ENCODE measurements around the gene CHI3L2. TPM values are rescaled to one million over a fixed set of nuclear protein-coding genes. Genes with fewer than 3 reads are reported as not detected.

Gene CHI3L2, protein sequence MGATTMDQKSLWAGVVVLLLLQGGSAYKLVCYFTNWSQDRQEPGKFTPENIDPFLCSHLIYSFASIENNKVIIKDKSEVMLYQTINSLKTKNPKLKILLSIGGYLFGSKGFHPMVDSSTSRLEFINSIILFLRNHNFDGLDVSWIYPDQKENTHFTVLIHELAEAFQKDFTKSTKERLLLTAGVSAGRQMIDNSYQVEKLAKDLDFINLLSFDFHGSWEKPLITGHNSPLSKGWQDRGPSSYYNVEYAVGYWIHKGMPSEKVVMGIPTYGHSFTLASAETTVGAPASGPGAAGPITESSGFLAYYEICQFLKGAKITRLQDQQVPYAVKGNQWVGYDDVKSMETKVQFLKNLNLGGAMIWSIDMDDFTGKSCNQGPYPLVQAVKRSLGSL
- total RNA-seq, result 1 to 10 TPM in 1 of 2 donors, under 1 TPM in 1; 0.40 to 1.2 TPM
- long read RNA-seq, result 0 reads

DNA sequence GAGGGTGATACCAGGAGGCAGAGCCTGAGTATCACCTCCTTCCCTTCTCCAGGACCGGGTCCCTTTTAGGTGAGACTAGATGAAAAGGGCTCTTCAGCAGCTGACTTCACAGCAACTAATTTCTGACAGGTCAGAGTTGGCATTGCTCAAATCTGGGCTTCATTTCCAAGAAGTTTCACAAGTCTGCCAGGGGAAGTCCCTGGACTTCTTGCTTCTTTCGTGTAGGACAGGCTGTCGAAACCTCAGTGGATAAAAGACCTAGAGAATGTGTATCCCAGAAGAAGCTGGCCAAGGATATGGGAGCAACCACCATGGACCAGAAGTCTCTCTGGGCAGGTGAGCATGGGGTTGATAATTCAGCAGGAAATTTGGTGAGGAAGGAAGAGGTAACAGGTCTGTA, at the start of gene CHI3L2:
CHI3L2 (plus strand) TSS at position 280 of the 400 bp plus-strand sequence; CDS start at position 297, 17 bp downstream.
- no peak for DNase-seq
- no peak for ATAC-seq
- intact Hi-C loops (cut with DNase I, micrococcal nuclease), result loop anchor here in 1 of 2 donors (10.0 kb wide), 1 partner anchor 537 kb away; no protein-coding TSS in a partner anchor

DNA sequence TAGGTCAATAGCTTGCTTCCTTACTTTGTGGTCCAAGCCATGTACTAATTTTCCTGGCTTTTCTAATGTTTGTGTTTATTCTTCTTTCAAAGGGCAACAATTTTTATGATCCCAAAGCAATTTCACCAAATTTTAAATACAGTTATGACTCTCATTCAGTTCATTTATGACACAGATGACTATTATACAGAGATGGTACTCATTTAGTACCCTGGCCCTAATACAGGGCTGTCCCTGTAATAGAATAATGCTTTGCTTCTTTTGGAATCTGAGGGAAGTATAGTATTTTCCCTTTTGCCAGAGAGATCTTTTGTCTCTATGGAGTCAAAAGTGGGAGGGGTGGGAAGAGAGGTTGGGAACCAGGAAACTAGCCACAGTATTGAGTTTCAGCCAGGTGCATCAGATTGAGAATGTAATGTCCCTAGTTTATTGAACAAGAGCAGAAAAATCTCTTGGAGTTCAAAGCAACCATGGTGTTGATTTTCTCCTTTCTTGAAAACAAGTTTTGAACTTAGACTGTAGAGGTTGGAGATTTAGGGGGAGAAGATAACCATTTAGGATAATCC, 47.5 kb upstream of the CHI3L2 start:
- intact Hi-C loops (cut with DNase I, micrococcal nuclease), result no loop called here
- DNase-seq (no peak), ATAC-seq (peak; percentile 52)

DNA sequence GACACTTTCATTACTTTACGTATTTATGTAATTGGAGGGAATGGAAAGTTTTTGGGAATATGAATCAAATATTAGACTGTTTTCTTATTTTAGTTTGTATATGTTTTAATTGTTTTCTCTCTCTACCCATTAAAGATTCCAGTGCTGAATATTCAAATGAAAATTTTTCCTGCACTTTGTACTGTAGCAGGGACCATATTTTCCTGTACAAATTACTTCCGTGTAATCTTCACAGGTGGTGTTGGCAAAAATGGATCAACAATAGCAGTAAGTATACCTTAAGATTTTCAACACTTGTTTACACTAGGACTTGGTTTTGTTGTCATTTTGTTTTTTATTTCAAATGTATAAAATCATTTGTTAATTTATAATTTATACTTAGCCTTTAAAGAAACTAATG, 45.5 kb upstream of the CHI3L2 start:
- ATAC-seq, result peak; percentile 80
- no peak for DNase-seq
- intact Hi-C loops (cut with DNase I, micrococcal nuclease), result no loop called here

DNA sequence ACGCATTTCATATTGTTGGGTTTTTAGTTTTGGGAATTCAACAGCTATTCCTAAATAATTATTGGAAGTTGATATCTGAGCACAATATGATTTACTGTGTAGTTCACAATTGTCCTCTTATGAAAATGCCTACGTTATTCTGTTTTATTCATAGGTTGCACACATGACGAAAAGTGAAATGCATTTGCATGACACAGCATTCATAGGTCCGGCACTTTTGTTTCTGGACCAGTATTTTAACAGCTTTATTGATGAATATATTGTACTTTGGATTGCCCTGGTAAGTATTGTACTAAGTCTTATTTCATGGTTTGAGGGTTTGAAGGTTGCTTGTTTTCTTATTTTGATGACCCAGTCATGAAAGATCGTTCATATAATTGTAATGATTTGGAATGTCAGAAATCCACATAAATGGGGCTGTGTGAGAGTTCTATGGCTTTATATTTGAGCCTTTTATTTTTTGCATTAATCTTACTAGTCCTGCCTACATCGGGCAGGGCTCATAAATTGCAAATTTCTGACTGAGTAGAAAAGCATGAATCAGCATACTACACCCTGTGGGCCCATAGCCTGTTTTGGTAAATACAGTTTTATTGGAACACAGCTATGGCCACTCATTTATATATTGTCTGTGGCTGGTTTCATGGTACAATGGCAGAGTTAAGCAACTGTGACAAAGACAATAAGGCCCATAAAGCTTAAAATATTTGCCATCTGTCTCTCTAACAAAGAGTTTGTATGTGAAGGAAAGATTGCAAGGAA, 44.0 kb upstream of the CHI3L2 start:
- intact Hi-C loops (cut with DNase I, micrococcal nuclease), result no loop called here
- ATAC-seq, result peak; percentile 52
- DNase-seq, result no peak

DNA sequence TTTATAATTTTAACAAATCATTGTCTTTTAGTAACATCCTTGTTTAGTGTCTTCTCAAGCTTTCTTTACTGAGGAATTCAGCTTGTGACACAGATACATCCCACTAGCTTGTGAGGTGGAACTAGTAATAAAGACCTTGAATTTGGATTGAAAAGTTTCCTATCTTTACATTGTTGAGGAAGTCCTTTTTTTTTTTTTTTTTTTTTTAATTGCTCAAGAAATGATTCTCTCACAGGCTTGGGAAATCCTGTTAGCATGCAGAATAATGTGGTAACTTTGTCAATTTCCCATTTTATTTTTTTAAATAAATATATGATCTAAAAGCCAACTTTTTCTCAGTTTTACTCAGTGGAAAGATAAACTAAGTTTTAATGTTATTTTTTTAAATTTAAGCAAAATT, 42.9 kb upstream of the CHI3L2 start:
- DNase-seq (no peak), ATAC-seq (no peak)
- intact Hi-C loops (cut with DNase I, micrococcal nuclease), result no loop called here

DNA sequence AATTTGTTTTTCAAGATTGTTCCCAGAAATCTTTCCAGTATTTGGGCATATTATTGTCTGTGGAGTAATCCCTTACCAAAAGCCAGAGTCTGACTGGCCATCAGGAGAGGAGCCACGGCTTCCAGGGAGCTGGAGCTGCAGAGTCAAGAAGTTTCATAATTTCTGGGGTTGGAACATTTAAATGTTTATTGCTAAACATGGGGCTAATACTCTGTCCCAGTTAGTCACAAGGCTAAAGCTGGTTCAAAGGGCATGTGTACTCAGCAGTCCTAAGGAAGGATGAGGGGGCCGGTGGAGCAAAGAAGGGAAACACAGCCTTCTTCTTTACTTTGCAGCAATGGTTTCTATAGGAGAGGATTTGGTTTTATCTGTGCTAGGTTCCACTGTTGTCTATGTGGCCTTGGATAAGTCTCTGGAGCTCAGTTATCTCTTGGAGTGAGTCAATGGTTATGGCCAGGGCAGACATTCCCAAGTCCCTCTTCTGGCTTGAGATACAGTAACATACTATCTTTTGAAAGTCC, 36.5 kb upstream of the CHI3L2 start:
- ATAC-seq, result peak; percentile 34
- no peak for DNase-seq
- intact Hi-C loops (cut with DNase I, micrococcal nuclease), result no loop called here

DNA sequence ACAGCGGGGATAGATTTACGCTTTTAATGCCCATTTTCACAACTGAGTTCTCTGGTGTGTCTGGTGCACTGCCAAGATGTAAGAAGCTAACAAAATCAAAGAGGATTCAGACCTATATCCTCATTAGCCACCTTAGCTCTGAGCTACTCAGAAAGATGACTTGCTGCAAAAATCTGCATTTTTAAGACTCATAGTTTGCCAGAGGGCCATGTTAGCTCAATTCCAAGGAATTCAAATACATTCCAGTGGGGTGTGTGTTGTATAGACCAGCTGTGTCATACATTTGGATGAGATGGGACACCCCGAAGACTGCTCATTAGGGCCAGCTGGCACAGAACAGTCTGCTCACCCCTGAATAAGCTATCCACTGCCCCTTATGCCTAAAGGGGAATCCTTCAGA, 36.0 kb upstream of the CHI3L2 start:
- ATAC-seq (no peak), DNase-seq (no peak)
- intact Hi-C loops (cut with DNase I, micrococcal nuclease), result no loop called here

DNA sequence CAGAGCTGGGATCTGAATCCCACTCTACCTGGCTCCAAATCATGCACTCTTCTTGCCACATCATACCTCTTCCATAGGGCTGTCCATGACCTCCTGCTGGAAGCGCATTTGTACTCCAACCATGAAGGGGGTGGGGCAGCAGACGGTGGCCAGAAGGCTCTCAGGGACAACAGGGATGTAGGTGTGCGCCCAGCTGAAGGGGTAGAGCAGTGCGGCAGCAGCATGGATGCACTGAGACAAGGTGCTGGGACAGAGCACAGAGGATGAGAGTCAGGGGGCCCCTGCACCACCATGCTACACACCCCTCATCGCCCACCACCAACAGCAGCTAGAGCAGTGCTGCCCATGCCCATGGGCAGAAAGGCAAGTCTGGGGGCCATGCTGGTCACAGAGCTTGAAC, 35.4 kb upstream of the CHI3L2 start:
- ATAC-seq (no peak), DNase-seq (no peak)
- intact Hi-C loops (cut with DNase I, micrococcal nuclease), result no loop called here

DNA sequence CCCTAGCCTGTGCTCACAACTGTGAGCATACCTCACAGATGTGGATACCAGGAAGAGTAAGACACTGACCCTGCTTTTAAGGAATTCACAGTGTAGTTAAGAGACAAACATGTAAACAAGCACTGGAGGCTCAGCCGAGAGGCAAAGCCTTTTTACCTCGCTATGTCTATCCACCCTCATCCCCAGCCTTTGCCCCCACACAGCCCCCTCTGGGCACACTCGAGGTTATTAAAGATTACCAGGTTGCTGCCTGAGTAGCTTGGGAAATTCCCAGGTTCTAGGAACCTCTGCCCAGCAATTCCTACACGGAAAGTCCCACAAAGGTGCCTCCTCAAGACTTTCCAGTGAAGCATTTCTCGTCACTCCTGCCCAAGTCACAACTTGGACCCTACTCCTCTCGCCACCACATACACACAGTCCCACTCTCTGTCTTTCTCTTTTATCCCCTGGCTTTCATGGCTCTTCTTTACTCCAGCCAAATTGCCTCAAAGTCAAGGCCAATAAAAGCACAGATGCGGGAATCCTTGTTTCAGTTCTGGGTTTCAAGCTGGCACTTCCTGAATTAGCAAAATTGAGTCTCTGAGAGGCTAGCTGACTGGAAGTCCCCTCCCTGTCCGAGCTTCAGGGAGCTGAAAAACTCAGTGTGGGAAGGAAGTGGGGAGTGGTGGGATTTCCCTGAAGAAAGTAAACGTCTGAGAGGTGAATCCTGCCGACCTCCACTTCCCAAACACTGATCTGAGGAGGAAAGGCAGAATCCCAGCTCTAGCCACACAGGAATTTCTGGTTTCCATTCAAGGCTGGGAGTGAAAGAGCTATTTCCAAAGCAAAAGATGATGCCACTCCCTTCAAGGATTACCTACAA, 34.6 kb upstream of the CHI3L2 start:
- intact Hi-C loops (cut with DNase I, micrococcal nuclease), result no loop called here
- peak; percentile 2 for ATAC-seq
- no peak for DNase-seq

DNA sequence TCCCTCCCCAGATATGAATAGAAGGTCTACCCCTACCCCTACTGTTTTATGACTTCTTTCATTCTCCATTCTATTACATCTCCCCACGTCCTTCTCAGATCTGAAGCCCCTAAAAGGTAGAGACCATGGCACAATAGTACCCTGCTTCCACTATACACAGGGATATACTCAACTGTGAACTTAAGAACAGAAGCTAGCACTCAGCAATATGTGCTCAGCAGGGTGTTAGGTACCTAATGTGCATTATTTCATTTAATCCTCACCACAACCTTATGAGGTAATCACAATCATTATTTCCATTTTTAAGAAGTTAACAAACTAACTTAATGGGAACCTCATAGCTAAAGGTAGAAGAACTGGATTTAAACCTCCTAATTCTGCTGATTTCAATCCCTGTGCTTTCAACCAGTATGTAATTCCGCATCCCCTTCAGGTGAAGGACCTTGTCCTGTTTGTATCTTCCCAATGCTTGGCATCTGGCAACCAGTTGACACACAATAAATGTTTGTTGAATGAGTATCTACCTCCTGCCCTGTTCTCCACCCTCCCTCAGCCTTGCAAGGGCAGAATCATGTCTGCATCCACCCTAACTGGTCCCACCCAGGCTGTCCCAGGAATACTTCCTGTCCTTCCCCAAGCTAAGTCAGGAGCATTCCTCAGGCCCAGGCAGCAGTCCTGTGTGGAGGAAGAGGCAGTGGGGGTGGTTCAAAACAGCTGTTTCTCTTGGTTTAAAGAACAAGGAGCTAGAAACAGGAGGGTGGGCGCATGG, 33.6 kb upstream of the CHI3L2 start:
- intact Hi-C loops (cut with DNase I, micrococcal nuclease), result no loop called here
- ATAC-seq (peak; percentile 83), DNase-seq (peak in 1 of 2 donors; percentile 58)

DNA sequence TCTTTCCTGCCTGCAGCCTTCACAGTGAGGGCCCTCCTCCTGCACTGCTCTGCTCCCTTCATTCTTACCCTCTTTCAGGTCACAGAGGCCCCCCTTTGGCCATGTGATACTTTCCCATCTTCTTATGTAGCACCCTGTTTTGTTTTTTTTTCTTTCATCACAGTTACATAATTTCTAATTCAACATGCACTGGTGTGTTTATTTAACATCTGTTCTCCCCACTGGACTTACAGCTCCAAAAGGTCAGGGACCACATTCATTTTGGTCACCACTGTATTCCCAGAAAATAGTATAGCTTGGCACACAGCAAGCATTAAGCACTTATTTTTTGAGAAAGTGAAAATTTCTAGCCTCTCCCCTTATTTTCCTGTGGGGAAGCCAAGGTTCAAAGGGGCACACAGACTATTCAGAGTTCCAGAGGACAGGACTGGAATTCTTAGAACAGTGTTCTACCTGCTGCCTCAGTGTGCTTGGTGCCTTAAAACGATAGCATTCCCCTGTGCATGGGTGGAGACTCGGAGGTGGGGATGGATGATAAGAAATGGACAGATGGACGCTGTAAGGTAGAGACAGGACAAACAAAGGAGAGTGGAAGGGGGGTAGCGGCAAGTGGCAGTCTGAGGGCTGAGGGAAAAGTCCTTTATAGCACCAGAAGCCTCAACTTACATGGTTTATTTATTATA, 32.4 kb upstream of the CHI3L2 start:
- no peak for ATAC-seq
- intact Hi-C loops (cut with DNase I, micrococcal nuclease), result no loop called here

DNA sequence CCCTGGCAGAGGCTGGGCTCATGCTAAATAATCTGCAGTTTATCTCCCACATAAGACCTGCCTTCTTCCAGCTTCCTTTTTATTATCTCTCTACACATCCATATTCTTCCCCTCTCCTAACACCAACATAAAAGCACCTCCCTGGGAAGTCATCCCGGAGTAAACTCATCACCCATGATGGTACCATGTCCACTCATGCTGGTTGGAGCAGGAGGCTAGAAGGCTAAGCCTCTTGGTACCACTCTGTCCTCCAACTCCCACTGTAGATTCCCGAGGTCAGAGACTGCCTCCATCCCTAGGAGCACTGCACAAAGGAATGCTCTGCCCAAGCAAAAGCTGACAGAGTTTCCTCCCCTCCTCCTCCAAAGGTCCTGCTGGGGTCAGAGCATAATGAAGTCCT, 31.3 kb upstream of the CHI3L2 start:
- ATAC-seq, result no peak
- intact Hi-C loops (cut with DNase I, micrococcal nuclease), result no loop called here
- DNase-seq, result no peak

More for the DNA sequence above, 32.4 kb upstream of the CHI3L2 start:
- no peak for DNase-seq

DNA sequence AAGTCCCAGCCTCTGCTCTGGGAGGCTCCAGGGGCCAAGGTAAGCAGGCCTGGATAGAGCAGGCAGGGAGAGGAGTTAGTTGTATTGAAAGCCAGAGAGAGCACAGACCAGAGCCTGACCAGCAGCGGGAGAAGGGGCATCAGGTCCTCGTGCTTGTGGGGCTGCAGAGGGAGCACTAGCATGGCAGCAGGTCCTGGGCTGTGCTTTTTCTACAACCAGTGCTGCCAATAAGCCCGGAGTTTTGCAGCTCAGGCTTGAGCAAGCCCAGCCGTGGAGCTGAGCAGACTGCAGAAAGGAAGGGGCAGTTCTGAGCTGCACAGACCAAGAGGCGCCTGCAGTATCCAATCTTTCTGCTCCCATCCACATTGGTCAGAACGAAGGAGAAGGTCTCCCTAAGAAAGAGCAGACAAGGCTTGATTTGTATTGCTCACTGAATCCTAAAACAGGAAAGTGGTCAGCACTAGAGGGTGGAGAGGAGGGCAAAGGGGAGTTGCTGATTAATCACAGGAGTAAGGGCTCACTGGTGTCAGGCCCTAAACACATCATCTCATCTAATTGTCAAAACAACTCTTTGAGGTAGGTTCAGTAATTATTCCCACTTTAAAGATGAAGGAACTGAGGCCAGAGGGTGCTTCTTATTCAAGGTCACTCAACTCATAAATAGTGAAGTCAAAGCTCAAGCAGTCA, 29.8 kb upstream of the CHI3L2 start:
- ATAC-seq, result no peak
- intact Hi-C loops (cut with DNase I, micrococcal nuclease), result no loop called here
- DNase-seq, result peak in 1 of 2 donors; percentile 59

DNA sequence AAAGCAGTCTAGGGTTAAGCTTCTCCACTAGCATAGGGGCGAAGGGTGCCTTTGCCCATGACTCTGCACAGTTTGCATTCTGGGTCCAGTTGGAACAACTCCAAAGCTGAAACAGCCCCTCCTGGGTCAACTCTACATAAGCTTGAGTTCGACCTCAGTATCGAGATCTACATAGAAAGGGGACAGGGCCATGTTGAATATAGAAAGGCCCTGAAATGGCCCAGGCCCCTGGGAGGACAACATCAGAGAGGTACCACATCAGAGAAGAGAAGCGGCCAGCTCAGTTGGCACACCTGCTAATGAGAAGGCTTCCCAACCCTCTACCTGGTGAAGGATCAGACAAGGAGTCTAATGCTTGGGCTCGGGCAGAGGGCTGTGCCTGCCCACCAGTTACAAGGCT, 28.7 kb upstream of the CHI3L2 start:
- ATAC-seq, result no peak
- intact Hi-C loops (cut with DNase I, micrococcal nuclease), result no loop called here
- DNase-seq, result no peak

DNA sequence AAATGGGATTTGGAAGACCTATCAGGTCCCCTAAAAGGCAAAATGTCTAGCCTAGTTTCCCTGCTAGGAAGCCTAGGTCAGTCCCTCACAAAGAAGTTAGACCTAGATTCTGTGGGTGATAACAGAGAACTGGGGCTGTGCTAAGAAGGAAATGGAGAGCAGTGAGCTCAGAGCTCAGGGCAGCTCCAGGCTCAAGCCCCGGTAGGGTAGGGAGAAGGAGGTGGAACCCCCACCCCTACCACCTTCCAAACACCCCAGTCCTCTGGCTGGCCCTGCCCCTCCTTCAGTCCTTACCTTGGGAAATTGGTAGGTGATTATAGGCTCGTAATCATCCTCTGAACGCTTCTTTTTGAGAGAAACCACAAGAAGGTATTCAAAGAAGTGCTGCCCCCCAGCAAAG, 28.2 kb upstream of the CHI3L2 start:
- ATAC-seq, result no peak
- no peak for DNase-seq
- intact Hi-C loops (cut with DNase I, micrococcal nuclease), result no loop called here

DNA sequence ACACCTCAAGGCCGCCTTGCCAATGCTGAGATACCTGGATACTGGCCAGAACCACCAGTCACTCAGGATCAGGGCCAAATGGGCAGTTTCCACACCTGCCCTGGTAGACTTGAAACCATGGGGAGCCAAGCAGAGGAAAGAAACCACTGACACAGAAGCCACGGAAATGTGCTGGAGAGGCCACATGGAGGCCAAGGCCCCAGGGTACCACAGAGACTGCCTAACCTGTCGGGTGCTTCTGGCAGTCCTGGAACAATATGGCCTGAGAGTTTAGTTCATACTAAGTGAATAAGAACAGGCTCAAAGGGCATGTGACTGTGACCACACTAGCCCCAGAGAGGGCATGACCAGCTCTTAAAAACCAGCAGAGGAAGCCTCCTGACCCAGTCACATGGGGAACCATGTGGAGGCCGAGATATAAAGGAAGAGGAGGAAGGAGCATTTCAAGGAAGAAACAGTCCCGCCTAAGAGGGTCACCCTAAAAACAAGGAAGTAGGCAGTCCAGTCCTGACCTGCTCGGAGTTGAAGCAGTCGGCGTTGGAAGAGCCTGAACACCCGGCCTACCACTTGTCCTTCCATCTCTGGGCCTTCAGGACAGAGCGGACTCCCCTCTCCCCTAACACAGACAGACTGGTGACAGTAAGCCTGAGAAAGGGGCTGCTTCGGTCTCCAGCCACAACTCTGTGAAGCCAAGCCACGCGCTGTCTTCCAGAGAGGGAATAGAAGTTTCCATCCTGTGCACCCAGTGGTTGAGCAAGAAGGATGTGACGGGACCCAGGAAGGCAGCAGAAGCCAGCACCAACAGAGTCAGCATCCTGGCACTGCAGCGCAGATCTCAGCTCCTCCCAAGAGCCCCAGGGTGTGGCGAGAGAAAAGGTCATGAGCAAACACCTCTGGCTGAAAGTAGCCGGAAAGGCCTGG, 27.4 kb upstream of the CHI3L2 start, which contains the start of gene DENND2D:
DENND2D (minus strand) TSS at position 766 of the 921 bp plus-strand sequence; CDS start at position 579, 187 bp downstream.
- intact Hi-C loops (cut with DNase I, micrococcal nuclease), result no loop called here
- ATAC-seq (peak; percentile 17), DNase-seq (peak; percentile 57 to 69)
